ENCODE results near the gene SNED1. TPM values are rescaled to one million over a fixed set of nuclear protein-coding genes. Genes with fewer than 3 reads are reported as not detected.

Gene SNED1
- total and polyA plus RNA-seq, 5 experiments from 2014 or later = 0.60 to 99.9 (median 3.0) TPM

- ATAC-seq (no peak), DNase-seq (no peak)
- POLR2A ChIA-PET = interaction anchor here (0.9 to 2.2 kb wide), 3 partner anchors 10 to 18 kb away, joined by 3 to 6 read pairs (median 3); no protein-coding TSS in a partner anchor
- Mint-ChIP-seq H3K9me3 (no peaks in the 10 kb centered on the region), H3K27me3 (peaks cover 0 to 11% (median 0%) of the 10 kb centered on the region in 5 donors), H3K4me1 (peaks cover 8 to 29% (median 24%) of the 10 kb centered on the region in 4 donors), H3K36me3 (no peaks in the 10 kb centered on the region), H3K27ac (no peak overlapping the region), H3K4me3 (peak overlapping the region in 1 of 10 donors; percentile 36)
Observed at GRCh38 chr2:240993446-240994170, 4.8 kb upstream of the SNED1 start.

GRCh38 chr2:240994171-240994896 lies 4.1 kb upstream of the SNED1 start:
- Mint-ChIP-seq H3K4me1 (peaks cover 8 to 29% (median 24%) of the 10 kb centered on the region in 4 donors), H3K4me3 (no peak overlapping the region), H3K27me3 (peaks cover 0 to 11% (median 0%) of the 10 kb centered on the region in 5 donors), H3K36me3 (no peaks in the 10 kb centered on the region), H3K9me3 (no peaks in the 10 kb centered on the region), H3K27ac (peak overlapping the region in 1 of 10 donors; percentile 14)
- ATAC-seq (no peak), DNase-seq (no peak)
- POLR2A ChIA-PET = interaction anchor here (0.9 kb wide), 1 partner anchor 17 kb away, joined by 3 read pairs; no protein-coding TSS in a partner anchor

GRCh38 chr2:240995041-240996021 lies 3.1 kb upstream of the SNED1 start:
- ATAC-seq (no peak), DNase-seq (no peak)
- H3K27me3 Mint-ChIP-seq = peaks cover 0 to 17% (median 2%) of the 10 kb centered on the region in 5 donors
- H3K36me3 Mint-ChIP-seq = peaks cover 0 to 4% (median 0%) of the 10 kb centered on the region in 3 donors
- H3K4me3 Mint-ChIP-seq = peak overlapping the region in 1 of 10 donors; percentile 15
- peak overlapping the region in 5 of 10 donors; percentile 56 to 84 (median 74) for H3K27ac Mint-ChIP-seq
- H3K9me3 Mint-ChIP-seq = no peaks in the 10 kb centered on the region
- POLR2A ChIA-PET = interaction anchor here (0.6 to 3.4 kb wide), 4 partner anchors 12 to 26 kb away, joined by 3 to 31 read pairs (median 8); no protein-coding TSS in a partner anchor
- H3K4me1 Mint-ChIP-seq = peaks cover 14 to 38% (median 32%) of the 10 kb centered on the region in 4 donors

GRCh38 chr2:240996161-240996833 lies 2.1 kb upstream of the SNED1 start:
- peaks cover 0 to 22% (median 2%) of the 10 kb centered on the region in 5 donors for H3K27me3 Mint-ChIP-seq
- H3K9me3 Mint-ChIP-seq = peaks cover 0 to under 1% (median 0%) of the 10 kb centered on the region in 9 donors
- H3K36me3 Mint-ChIP-seq = peaks cover 0 to 6% (median 0%) of the 10 kb centered on the region in 3 donors
- ATAC-seq (no peak), DNase-seq (no peak)
- H3K27ac Mint-ChIP-seq = peak overlapping the region in 4 of 10 donors; percentile 49 to 95 (median 92)
- POLR2A ChIA-PET = interaction anchor here (0.9 to 3.4 kb wide), 9 partner anchors 9 to 112 kb away, joined by 3 to 31 read pairs (median 6); partner anchors contain the start of gene MTERF4
- H3K4me3 Mint-ChIP-seq = peak overlapping the region in 3 of 10 donors; percentile 8 to 95 (median 85)
- H3K4me1 Mint-ChIP-seq = peaks cover 14 to 47% (median 40%) of the 10 kb centered on the region in 4 donors

GRCh38 chr2:240996834-240997140 lies 1.6 kb upstream of the SNED1 start:
- peak overlapping the region in 7 of 10 donors; percentile 45 to 95 (median 83) for H3K4me3 Mint-ChIP-seq
- H3K4me1 Mint-ChIP-seq = peaks cover 17 to 52% (median 42%) of the 10 kb centered on the region in 4 donors
- H3K27ac Mint-ChIP-seq = peak overlapping the region in 9 of 10 donors; percentile 15 to 95 (median 92)
- H3K27me3 Mint-ChIP-seq = peaks cover 0 to 22% (median 2%) of the 10 kb centered on the region in 5 donors
- peaks cover 0 to 8% (median 0%) of the 10 kb centered on the region in 3 donors for H3K36me3 Mint-ChIP-seq
- POLR2A ChIA-PET = interaction anchor here (0.7 to 3.4 kb wide), 11 partner anchors 9 to 133 kb away, joined by 3 to 31 read pairs (median 5); partner anchors contain the start of gene MTERF4
- DNase-seq (no peak), ATAC-seq (no peak)
- peaks cover 0 to 4% (median 0%) of the 10 kb centered on the region in 9 donors for H3K9me3 Mint-ChIP-seq

- Mint-ChIP-seq H3K27ac (peak overlapping the region; percentile 15 to 96 (median 93)), H3K27me3 (peaks cover 0 to 22% (median 2%) of the 10 kb centered on the region in 5 donors), H3K4me3 (peak overlapping the region; percentile 74 to 95 (median 86)), H3K9me3 (peaks cover 0 to 4% (median 0%) of the 10 kb centered on the region in 9 donors), H3K4me1 (peaks cover 17 to 53% (median 41%) of the 10 kb centered on the region in 4 donors), H3K36me3 (peaks cover 0 to 9% (median 0%) of the 10 kb centered on the region in 3 donors)
- peak in 3 of 10 donors; percentile 38 to 50 (median 50) for DNase-seq
- ATAC-seq = peak; percentile 29 to 30
- POLR2A ChIA-PET = interaction anchor here (0.7 to 3.4 kb wide), 11 partner anchors 10 to 133 kb away, joined by 3 to 31 read pairs (median 5); partner anchors contain the start of gene MTERF4
Observed at GRCh38 chr2:240997141-240997855, 1.1 kb upstream of the SNED1 start.

GRCh38 chr2:240998706-240998994 lies 232 bp downstream of the SNED1 start:
- peaks cover 0 to 13% (median 4%) of the 10 kb centered on the region in 3 donors for H3K36me3 Mint-ChIP-seq
- H3K27ac Mint-ChIP-seq = no peak overlapping the region
- H3K27me3 Mint-ChIP-seq = peaks cover 0 to 22% (median 2%) of the 10 kb centered on the region in 5 donors
- POLR2A ChIA-PET = interaction anchor here (0.5 to 3.4 kb wide), 13 partner anchors 11 to 433 kb away, joined by 3 to 31 read pairs (median 4); partner anchors contain the start of genes HDLBP and SEPTIN2
- ATAC-seq (peak; percentile 53 to 54), DNase-seq (peak in 1 of 10 donors; percentile 31)
- H3K4me3 Mint-ChIP-seq = peak overlapping the region in 7 of 10 donors; percentile 13 to 85 (median 54)
- peaks cover 17 to 46% (median 38%) of the 10 kb centered on the region in 4 donors for H3K4me1 Mint-ChIP-seq
- H3K9me3 Mint-ChIP-seq = peaks cover 0 to 9% (median 3%) of the 10 kb centered on the region in 9 donors

GRCh38 chr2:240998995-240999791 lies 775 bp downstream of the SNED1 start:
- H3K27ac Mint-ChIP-seq = peak overlapping the region in 7 of 10 donors; percentile 47 to 95 (median 91)
- DNase-seq (peak in 1 of 10 donors; percentile 62), ATAC-seq (no peak)
- POLR2A ChIA-PET = interaction anchor here (0.5 to 3.4 kb wide), 10 partner anchors 10 to 112 kb away, joined by 3 to 31 read pairs (median 4); no protein-coding TSS in a partner anchor
- H3K4me3 Mint-ChIP-seq = peak overlapping the region; percentile 69 to 92 (median 84)
- H3K27me3 Mint-ChIP-seq = peaks cover 0 to 22% (median 2%) of the 10 kb centered on the region in 5 donors
- H3K4me1 Mint-ChIP-seq = peaks cover 19 to 50% (median 41%) of the 10 kb centered on the region in 4 donors
- peaks cover 0 to 15% (median 6%) of the 10 kb centered on the region in 9 donors for H3K9me3 Mint-ChIP-seq
- H3K36me3 Mint-ChIP-seq = peaks cover 0 to 17% (median 7%) of the 10 kb centered on the region in 3 donors

GRCh38 chr2:240999873-241000541 lies 1.6 kb downstream of the SNED1 start:
- POLR2A ChIA-PET = interaction anchor here (1.0 to 3.0 kb wide), 5 partner anchors 10 to 113 kb away, joined by 3 to 18 read pairs (median 4); no protein-coding TSS in a partner anchor
- ATAC-seq (peak in 1 of 2 donors; percentile 35), DNase-seq (peak in 5 of 10 donors; percentile 26 to 63 (median 36))
- H3K27me3 Mint-ChIP-seq = peaks cover 0 to 22% (median 2%) of the 10 kb centered on the region in 5 donors
- peaks cover 0 to 18% (median 6%) of the 10 kb centered on the region in 9 donors for H3K9me3 Mint-ChIP-seq
- H3K4me1 Mint-ChIP-seq = peaks cover 19 to 50% (median 41%) of the 10 kb centered on the region in 4 donors
- H3K27ac Mint-ChIP-seq = peak overlapping the region in 9 of 10 donors; percentile 6 to 95 (median 88)
- peak overlapping the region; percentile 69 to 92 (median 84) for H3K4me3 Mint-ChIP-seq
- H3K36me3 Mint-ChIP-seq = peaks cover 0 to 17% (median 7%) of the 10 kb centered on the region in 3 donors
